ENCODE results near the gene SIGLEC15.
A peak's percentile ranks its signal among the peaks of the same experiment; 100 is the strongest.

The SIGLEC15 gene

GRCh38 chr18:45864081-45864480, 38.6 kb downstream of the SIGLEC15 start:
- no peak for TF ChIP-seq CTCF (IDR thresholded peaks at IDR 0.05; ENCODE audit: low read depth, low read length, missing control alignments)
- no peak for DNase-seq (ENCODE audit: low read depth)
- no peak overlapping the region for H3K4me3 ChIP-seq (ENCODE audit: low read depth, low read length)

- DNase-seq (ENCODE audit: low read depth) = no peak
- no peak overlapping the region for H3K4me3 ChIP-seq (ENCODE audit: low read depth, low read length)
- no peak for TF ChIP-seq CTCF (IDR thresholded peaks at IDR 0.05; ENCODE audit: low read depth, low read length, missing control alignments)
Observed at GRCh38 chr18:45865466-45865865, 40.0 kb downstream of the SIGLEC15 start.

DNA sequence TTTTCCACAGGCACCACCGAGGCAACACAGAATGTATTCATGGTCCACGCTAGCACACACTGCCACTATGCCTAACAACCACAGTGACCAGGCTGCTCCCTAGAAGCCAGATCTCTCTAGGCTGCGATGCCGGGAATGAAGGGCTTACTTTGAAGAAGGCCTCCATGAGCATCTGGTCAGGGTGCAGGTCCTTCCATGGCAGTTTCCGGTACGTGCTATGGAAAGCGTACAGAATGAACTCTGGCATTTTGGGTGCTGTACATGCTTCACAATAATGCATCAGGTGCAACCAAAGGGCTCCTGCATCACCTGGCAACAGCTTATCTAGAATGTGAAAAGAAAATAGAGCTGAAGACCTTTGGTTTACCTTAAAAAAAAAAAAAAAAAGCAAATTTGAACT, 44.9 kb downstream of the SIGLEC15 start:
- no peak overlapping the region for H3K4me3 ChIP-seq (ENCODE audit: low read depth, low read length)
- DNase-seq (ENCODE audit: low read depth) = no peak
- no peak for TF ChIP-seq CTCF (IDR thresholded peaks at IDR 0.05; ENCODE audit: low read depth, low read length, missing control alignments)

GRCh38 chr18:45871431-45872084, 46.1 kb downstream of the SIGLEC15 start:
- H3K4me3 ChIP-seq (ENCODE audit: low read depth, low read length) = no peak overlapping the region
- no peak for DNase-seq (ENCODE audit: low read depth)
- no peak for TF ChIP-seq CTCF (IDR thresholded peaks at IDR 0.05; ENCODE audit: low read depth, low read length, missing control alignments)

GRCh38 chr18:45874491-45875184, 49.2 kb downstream of the SIGLEC15 start:
- H3K4me3 ChIP-seq (ENCODE audit: low read depth, low read length) = no peak overlapping the region
- DNase-seq (ENCODE audit: low read depth) = peak; percentile 70
- TF ChIP-seq CTCF (IDR thresholded peaks at IDR 0.05; ENCODE audit: low read depth, low read length, missing control alignments) = no peak

DNA sequence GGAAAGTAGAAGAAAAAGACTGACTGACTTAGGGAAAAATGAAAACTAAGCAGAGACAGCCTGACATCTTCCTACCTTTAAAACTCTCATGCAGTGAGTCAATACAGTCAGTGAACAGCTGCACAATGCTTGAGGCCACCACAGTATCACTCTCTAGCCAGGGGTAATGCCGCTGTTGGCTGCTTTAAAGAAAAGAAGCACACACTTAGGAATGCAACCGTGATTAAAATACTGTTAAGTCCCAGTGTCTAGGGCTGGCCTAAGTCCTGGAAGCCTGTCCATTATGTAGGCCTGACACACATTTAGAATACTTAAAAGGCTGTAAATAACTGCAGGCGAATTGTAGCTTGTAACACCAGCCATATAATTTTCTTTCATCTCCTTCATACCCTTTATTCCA, 50.7 kb downstream of the SIGLEC15 start:
- no peak for DNase-seq (ENCODE audit: low read depth)
- H3K4me3 ChIP-seq (ENCODE audit: low read depth, low read length) = no peak overlapping the region
- no peak for TF ChIP-seq CTCF (IDR thresholded peaks at IDR 0.05; ENCODE audit: low read depth, low read length, missing control alignments)

- DNase-seq (ENCODE audit: low read depth) = no peak
- TF ChIP-seq CTCF (IDR thresholded peaks at IDR 0.05; ENCODE audit: low read depth, low read length, missing control alignments) = no peak
- no peak overlapping the region for H3K4me3 ChIP-seq (ENCODE audit: low read depth, low read length)
Observed at GRCh38 chr18:45877403-45877802, 51.9 kb downstream of the SIGLEC15 start.
